ENCODE measurements around the gene STOML1. TPM values are rescaled to one million over a fixed set of nuclear protein-coding genes. Genes with fewer than 3 reads are reported as not detected.
A peak's percentile ranks its signal among the peaks of the same experiment; 100 is the strongest.

Gene STOML1
- total RNA-seq, 1 donor from 2014 or later = 16.3 TPM

GRCh38 chr15:74038707-74039655 is 46.9 kb upstream of the STOML1 start:
- TF ChIP-seq CTCF (IDR thresholded peaks at IDR 0.05) = no peak
- intact Hi-C loops (cut with DNase I) = no loop called here
- DNase-seq = no peak
- Histone ChIP-seq H3K4me3 (no peak overlapping the region), H3K27me3 (ENCODE audit: low read depth) (no peaks in the 10 kb centered on the region), H3K27ac (peak overlapping the region; percentile 67), H3K36me3 (peaks cover 59% of the 10 kb centered on the region), H3K4me1 (peaks cover 41% of the 10 kb centered on the region), H3K9me3 (no peaks in the 10 kb centered on the region)
- ATAC-seq = no peak

- peaks cover 45% of the 10 kb centered on the region for H3K4me1 ChIP-seq
- no peak overlapping the region for H3K27ac ChIP-seq
- no peak for ATAC-seq
- no peak for DNase-seq
- H3K9me3 ChIP-seq = no peaks in the 10 kb centered on the region
- no peaks in the 10 kb centered on the region for H3K27me3 ChIP-seq (ENCODE audit: low read depth)
- intact Hi-C loops (cut with DNase I) = no loop called here
- TF ChIP-seq CTCF (IDR thresholded peaks at IDR 0.05) = no peak
- H3K36me3 ChIP-seq = peaks cover 61% of the 10 kb centered on the region
- no peak overlapping the region for H3K4me3 ChIP-seq
These were observed 45.3 kb upstream of the STOML1 start for GRCh38 chr15:74037171-74038117.

- Histone ChIP-seq H3K4me1 (peaks cover 49% of the 10 kb centered on the region), H3K27me3 (ENCODE audit: low read depth) (no peaks in the 10 kb centered on the region), H3K9me3 (no peaks in the 10 kb centered on the region), H3K36me3 (peaks cover 68% of the 10 kb centered on the region), H3K4me3 (no peak overlapping the region), H3K27ac (no peak overlapping the region)
- TF ChIP-seq CTCF (IDR thresholded peaks at IDR 0.05) = peak; percentile 44
- DNase-seq (peak; percentile 60), ATAC-seq (peak; percentile 23 to 61)
- intact Hi-C loops (cut with DNase I) = no loop called here
These were observed 44.4 kb upstream of the STOML1 start for GRCh38 chr15:74036271-74037170.

GRCh38 chr15:74035121-74036017 is 43.3 kb upstream of the STOML1 start:
- Histone ChIP-seq H3K36me3 (peaks cover 74% of the 10 kb centered on the region), H3K4me3 (no peak overlapping the region), H3K4me1 (peaks cover 40% of the 10 kb centered on the region), H3K9me3 (no peaks in the 10 kb centered on the region), H3K27ac (no peak overlapping the region), H3K27me3 (ENCODE audit: low read depth) (no peaks in the 10 kb centered on the region)
- DNase-seq (no peak), ATAC-seq (no peak)
- TF ChIP-seq CTCF (IDR thresholded peaks at IDR 0.05) = no peak
- intact Hi-C loops (cut with DNase I) = no loop called here

Data from lower lobe of right lung (tissue), 2 donors.